Lower lobe of right lung (tissue), 2 donors: ENCODE results near the gene CCDC127. TPM values are rescaled to one million over a fixed set of nuclear protein-coding genes. Genes with fewer than 3 reads are reported as not detected.
"Not testable (repeated sequence)": the region's sequence is repeated elsewhere in the genome, so short reads cannot be mapped to it uniquely, and the experiment has no call there.

Source experiments
- ATAC-seq, 2 donors: fragments of 200-7000 bp; cut with Tn5 transposase; one replicate each; pipeline ENCODE4 v1.9.1; 2020 to 2022; ENCODE audit warnings: mild to moderate bottlenecking in 2 of 2, moderate library complexity in 2 of 2
- DNase-seq: peaks from one replicate; pipeline ENCODE4 v3.0.0-alpha.2; 2020
- H3K27ac ChIP-seq: fragments of 200-600 bp; one replicate; pipeline ENCODE4 v1.8.0; 2022
- H3K27me3 ChIP-seq: fragments of 200-600 bp; one replicate; pipeline ENCODE4 v1.8.0; 2022; ENCODE audit warnings: low read depth
- H3K36me3 ChIP-seq: fragments of 200-600 bp; one replicate; pipeline ENCODE4 v1.8.0; 2022; ENCODE audit warnings: mild to moderate bottlenecking
- H3K4me1 ChIP-seq: fragments of 200-600 bp; one replicate; pipeline ENCODE4 v1.8.0; 2022
- H3K4me3 ChIP-seq: fragments of 200-600 bp; one replicate; pipeline ENCODE4 v1.8.0; 2022; ENCODE audit warnings: mild to moderate bottlenecking
- H3K9me3 ChIP-seq: fragments of 200-600 bp; one replicate; pipeline ENCODE4 v1.8.0; 2022
- CTCF ChIP-seq: fragments of 200-600 bp; IDR thresholded peaks from one replicate; pipeline ENCODE4 v1.8.0; 2022; ENCODE audit warnings: antibody characterized with exemption, mild to moderate bottlenecking
- intact Hi-C: fragments of 100-400 bp; cut with DNase I; formaldehyde crosslinking; loops from one replicate; pipeline ENCODE4 v1.11.0; 2022
- long read RNA-seq: library from polyadenylated mRNA; unstranded; transcript quantifications from one replicate; pipeline ENCODE4 v2.0.0, GENCODE V29; 2021
- total RNA-seq: library from RNA; stranded (reverse); fragmentation: NEBNext Ultra II Directional; extraction: Animal tissue kit (Norgen Biotek cat#: 25700); gene quantifications from one replicate; pipeline ENCODE4 v1.2.1, GENCODE V29; 2021
- donor health status: DM: no; HTN: yes; CAD: no; lungs with severe emphysema.

Gene CCDC127
- 4.9 TPM for total RNA-seq
- long read RNA-seq, full-length matches to known transcripts: 21 of 23 reads
- long read RNA-seq, partial matches to known transcripts: 0 of 23 reads
- long read RNA-seq, other reads (novel, unspliced or antisense): 2 of 23 reads

- ATAC-seq: peak; percentile 98 to 99
- H3K36me3 ChIP-seq, H3K27me3 ChIP-seq, H3K9me3 ChIP-seq, intact Hi-C loops: not testable (repeated sequence)
- Histone ChIP-seq H3K27ac (peak within 1 kb of the TSS; percentile 93), H3K4me3 (peak within 1 kb of the TSS; percentile 71), H3K4me1 (peaks cover 37% of the 10 kb centered on the region)
- peak; percentile 97 for DNase-seq
- TF ChIP-seq CTCF: peak; percentile 42
These were observed at the start of gene CCDC127, which contains the start of gene SDHA for GRCh38 chr5:217494-218456. Gene CCDC127 (minus strand): TSS chr5:218153. CDS start chr5:216849, 1,304 bp downstream. Gene SDHA (plus strand): TSS chr5:218320. CDS start chr5:218356, 36 bp downstream.

GRCh38 chr5:267716-268115 lies 49.8 kb upstream of the CCDC127 start:
- TF ChIP-seq CTCF: no peak
- no peak overlapping the region for H3K4me3 ChIP-seq
- H3K9me3 ChIP-seq: no peaks in the 10 kb centered on the region
- no peak for ATAC-seq
- no peak overlapping the region for H3K27ac ChIP-seq
- H3K27me3 ChIP-seq: no peaks in the 10 kb centered on the region
- no peak for DNase-seq
- peaks cover 12% of the 10 kb centered on the region for H3K4me1 ChIP-seq
- intact Hi-C loops: no loop called here
- H3K36me3 ChIP-seq: peaks cover 26% of the 10 kb centered on the region

- H3K9me3 ChIP-seq, intact Hi-C loops, H3K4me3 ChIP-seq, H3K27me3 ChIP-seq, H3K4me1 ChIP-seq, ATAC-seq, DNase-seq, H3K27ac ChIP-seq: not testable (repeated sequence)
- peaks cover 26% of the 10 kb centered on the region for H3K36me3 ChIP-seq
These were observed 48.5 kb upstream of the CCDC127 start for GRCh38 chr5:266311-267026.

GRCh38 chr5:264338-264737 lies 46.4 kb upstream of the CCDC127 start:
- H3K4me1 ChIP-seq: peaks cover 9% of the 10 kb centered on the region
- ATAC-seq: no peak
- H3K27me3 ChIP-seq: no peaks in the 10 kb centered on the region
- no peak for DNase-seq
- no peak overlapping the region for H3K4me3 ChIP-seq
- peak overlapping the region; percentile 53 for H3K27ac ChIP-seq
- H3K36me3 ChIP-seq: peaks cover 26% of the 10 kb centered on the region
- TF ChIP-seq CTCF: no peak
- no peaks in the 10 kb centered on the region for H3K9me3 ChIP-seq
- intact Hi-C loops: no loop called here

- H3K4me1 ChIP-seq, DNase-seq, H3K4me3 ChIP-seq, H3K27me3 ChIP-seq, H3K9me3 ChIP-seq, intact Hi-C loops: not testable (repeated sequence)
- ATAC-seq: peak; percentile 90 to 94
- H3K36me3 ChIP-seq: peaks cover 26% of the 10 kb centered on the region
- H3K27ac ChIP-seq: peak overlapping the region; percentile 65
These were observed 45.5 kb upstream of the CCDC127 start for GRCh38 chr5:263275-263974.

GRCh38 chr5:257148-257547 lies 39.2 kb upstream of the CCDC127 start:
- DNase-seq (no peak), ATAC-seq (no peak)
- no peaks in the 10 kb centered on the region for H3K4me1 ChIP-seq
- H3K27ac ChIP-seq: no peak overlapping the region
- no peak overlapping the region for H3K4me3 ChIP-seq
- H3K9me3 ChIP-seq: no peaks in the 10 kb centered on the region
- TF ChIP-seq CTCF: no peak
- H3K36me3 ChIP-seq: peaks cover 49% of the 10 kb centered on the region
- intact Hi-C loops: no loop called here
- H3K27me3 ChIP-seq: no peaks in the 10 kb centered on the region

GRCh38 chr5:256347-256746 lies 38.4 kb upstream of the CCDC127 start:
- H3K27ac ChIP-seq, H3K4me1 ChIP-seq, ATAC-seq, H3K9me3 ChIP-seq, intact Hi-C loops, H3K27me3 ChIP-seq, H3K4me3 ChIP-seq, DNase-seq: not testable (repeated sequence)
- H3K36me3 ChIP-seq: peaks cover 52% of the 10 kb centered on the region

GRCh38 chr5:255116-255515 lies 37.2 kb upstream of the CCDC127 start:
- H3K27ac ChIP-seq, DNase-seq, H3K9me3 ChIP-seq, H3K27me3 ChIP-seq, H3K4me1 ChIP-seq, intact Hi-C loops, ATAC-seq, H3K4me3 ChIP-seq: not testable (repeated sequence)
- H3K36me3 ChIP-seq: peaks cover 63% of the 10 kb centered on the region

- peaks cover 71% of the 10 kb centered on the region for H3K36me3 ChIP-seq
- H3K4me1 ChIP-seq, H3K9me3 ChIP-seq, H3K4me3 ChIP-seq, H3K27me3 ChIP-seq, intact Hi-C loops, DNase-seq, ATAC-seq, H3K27ac ChIP-seq: not testable (repeated sequence)
These were observed 36.4 kb upstream of the CCDC127 start for GRCh38 chr5:254322-254721.
